ENCODE results near the gene ETF1. TPM values are rescaled to one million over a fixed set of nuclear protein-coding genes. Genes with fewer than 3 reads are reported as not detected.

Gene ETF1
- total RNA-seq, 4 donors from 2014 or later: 64.9 to 84.9 (median 80.4) TPM

DNA sequence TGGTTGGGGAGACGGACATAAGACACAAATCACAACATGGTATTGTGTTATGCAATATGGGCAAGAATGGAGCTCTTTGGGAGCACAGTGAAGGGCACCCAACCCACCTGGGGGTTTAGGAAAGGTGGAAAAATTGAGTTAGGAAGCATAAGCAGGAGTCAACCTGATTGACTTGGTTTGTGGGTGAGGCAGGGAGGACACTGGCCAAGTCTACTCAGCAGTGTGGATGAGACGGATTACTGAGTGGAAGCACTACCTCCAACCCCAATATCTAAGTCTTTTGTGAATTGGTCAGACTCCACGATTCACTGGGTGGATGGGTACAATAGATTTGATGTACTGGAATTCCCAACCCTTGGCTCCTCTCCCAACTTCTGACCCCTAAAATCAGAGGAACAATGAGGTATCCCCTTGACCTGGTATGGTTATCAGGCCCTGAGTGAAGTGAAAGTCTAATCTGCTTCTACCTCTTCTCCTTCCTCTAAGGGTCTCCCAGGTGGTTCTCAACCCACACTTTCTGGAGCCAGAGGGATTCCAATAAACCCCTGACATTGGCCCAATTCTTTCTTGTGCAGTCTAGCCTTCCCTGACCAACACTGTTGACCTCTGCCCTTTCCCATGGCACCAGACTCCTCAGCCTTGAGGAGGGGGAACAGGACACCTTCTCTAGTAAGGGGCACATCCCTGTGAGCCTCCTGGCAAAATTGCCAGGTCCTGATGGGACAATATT lies 72.5 kb downstream of the ETF1 start:
- intact Hi-C loops (cut with DNase I): no loop called here
- H3K4me1 ChIP-seq: peaks cover 16 to 37% of the 10 kb centered on the region in 2 donors
- H3K27ac ChIP-seq: no peak overlapping the region
- H3K9me3 ChIP-seq: no peaks in the 10 kb centered on the region
- H3K27me3 ChIP-seq: no peaks in the 10 kb centered on the region
- 89 to 94% methylated on average over 3 of the region's 3 CpGs for WGBS, 2 donors
- TF ChIP-seq, protein P1, sequence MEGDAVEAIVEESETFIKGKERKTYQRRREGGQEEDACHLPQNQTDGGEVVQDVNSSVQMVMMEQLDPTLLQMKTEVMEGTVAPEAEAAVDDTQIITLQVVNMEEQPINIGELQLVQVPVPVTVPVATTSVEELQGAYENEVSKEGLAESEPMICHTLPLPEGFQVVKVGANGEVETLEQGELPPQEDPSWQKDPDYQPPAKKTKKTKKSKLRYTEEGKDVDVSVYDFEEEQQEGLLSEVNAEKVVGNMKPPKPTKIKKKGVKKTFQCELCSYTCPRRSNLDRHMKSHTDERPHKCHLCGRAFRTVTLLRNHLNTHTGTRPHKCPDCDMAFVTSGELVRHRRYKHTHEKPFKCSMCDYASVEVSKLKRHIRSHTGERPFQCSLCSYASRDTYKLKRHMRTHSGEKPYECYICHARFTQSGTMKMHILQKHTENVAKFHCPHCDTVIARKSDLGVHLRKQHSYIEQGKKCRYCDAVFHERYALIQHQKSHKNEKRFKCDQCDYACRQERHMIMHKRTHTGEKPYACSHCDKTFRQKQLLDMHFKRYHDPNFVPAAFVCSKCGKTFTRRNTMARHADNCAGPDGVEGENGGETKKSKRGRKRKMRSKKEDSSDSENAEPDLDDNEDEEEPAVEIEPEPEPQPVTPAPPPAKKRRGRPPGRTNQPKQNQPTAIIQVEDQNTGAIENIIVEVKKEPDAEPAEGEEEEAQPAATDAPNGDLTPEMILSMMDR (IDR thresholded peaks at IDR 0.05): no peak
- no peak for TF ChIP-seq POLR2A (IDR thresholded peaks at IDR 0.05)
- DNase-seq: peak in 1 of 2 donors; percentile 7
- H3K4me3 ChIP-seq (replicated peaks in 1 of 3): no peak overlapping the region
- peaks cover 0 to 15% of the 10 kb centered on the region in 2 donors for H3K36me3 ChIP-seq

DNA sequence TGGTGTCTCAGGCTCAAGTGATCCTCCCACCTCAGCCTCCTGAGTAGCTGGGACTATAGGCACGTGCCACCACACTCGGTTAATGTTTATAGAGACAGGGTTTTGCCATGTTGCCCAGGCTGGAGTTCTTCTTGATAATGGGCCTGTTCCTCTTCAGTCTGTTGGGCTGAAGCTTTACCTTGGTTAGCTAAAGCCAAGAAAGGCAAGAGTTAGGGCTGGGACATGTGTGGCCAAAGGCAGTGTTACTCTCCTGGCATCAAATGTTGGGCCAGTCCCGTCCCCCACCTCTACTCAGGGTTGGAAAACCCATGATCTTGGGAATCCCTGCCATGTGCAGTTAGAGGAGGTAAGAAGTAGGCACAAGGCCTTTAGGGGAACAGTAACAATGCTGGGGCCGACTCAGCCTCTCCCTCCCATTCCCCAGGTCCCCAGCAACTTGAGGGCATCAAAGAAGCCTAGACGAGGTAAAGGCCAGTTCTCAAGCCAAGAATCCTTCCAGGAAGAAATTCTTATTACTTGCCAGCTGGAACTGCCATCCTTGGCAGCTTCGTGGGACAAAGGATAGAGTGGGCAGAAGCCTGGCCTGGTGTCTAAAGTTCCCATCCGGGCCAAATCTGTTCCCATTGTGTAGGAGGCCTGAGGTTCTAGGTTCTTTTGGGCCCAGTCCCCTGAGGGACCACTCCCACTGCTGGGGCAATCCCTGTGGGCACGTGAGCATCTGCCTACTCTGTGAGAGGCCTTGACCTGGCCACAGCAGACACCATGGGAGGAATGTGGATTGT lies 73.3 kb downstream of the ETF1 start:
- Histone ChIP-seq H3K4me3 (replicated peaks in 1 of 3) (no peak overlapping the region), H3K27ac (no peak overlapping the region), H3K4me1 (peaks cover 16 to 37% of the 10 kb centered on the region in 2 donors), H3K27me3 (no peaks in the 10 kb centered on the region), H3K36me3 (peaks cover 0 to 15% of the 10 kb centered on the region in 2 donors), H3K9me3 (no peaks in the 10 kb centered on the region)
- TF ChIP-seq, protein P1 (IDR thresholded peaks at IDR 0.05): no peak
- no peak for TF ChIP-seq POLR2A (IDR thresholded peaks at IDR 0.05)
- intact Hi-C loops (cut with DNase I): no loop called here
- peak in 1 of 2 donors; percentile 46 for DNase-seq
- WGBS, 2 donors: 79% methylated on average over 8 of the region's 8 CpGs

DNA sequence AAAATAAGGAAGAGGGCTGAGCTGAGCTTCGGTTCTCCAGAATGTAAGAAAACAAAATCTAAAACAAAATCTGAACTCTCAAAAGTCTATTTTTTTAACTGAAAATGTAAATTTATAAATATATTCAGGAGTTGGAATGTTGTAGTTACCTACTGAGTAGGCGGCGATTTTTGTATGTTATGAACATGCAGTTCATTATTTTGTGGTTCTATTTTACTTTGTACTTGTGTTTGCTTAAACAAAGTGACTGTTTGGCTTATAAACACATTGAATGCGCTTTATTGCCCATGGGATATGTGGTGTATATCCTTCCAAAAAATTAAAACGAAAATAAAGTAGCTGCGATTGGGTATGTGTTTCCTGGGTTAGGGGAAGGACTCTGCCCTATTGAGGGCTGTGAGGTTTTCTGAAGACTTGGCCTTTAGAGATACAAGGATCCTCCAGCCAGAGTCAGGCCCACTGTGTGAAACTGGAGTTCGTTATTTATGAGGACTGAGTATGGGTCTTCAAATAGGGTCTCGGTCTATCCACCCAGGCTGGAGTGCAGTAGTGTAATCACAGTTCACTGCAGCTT lies 74.0 kb downstream of the ETF1 start:
- intact Hi-C loops (cut with DNase I): no loop called here
- no peak for TF ChIP-seq POLR2A (IDR thresholded peaks at IDR 0.05)
- TF ChIP-seq, protein P1 (IDR thresholded peaks at IDR 0.05): no peak
- Histone ChIP-seq H3K36me3 (peaks cover 0 to 15% of the 10 kb centered on the region in 2 donors), H3K9me3 (no peaks in the 10 kb centered on the region), H3K4me3 (replicated peaks in 1 of 3) (no peak overlapping the region), H3K27me3 (no peaks in the 10 kb centered on the region), H3K27ac (no peak overlapping the region), H3K4me1 (peaks cover 16 to 37% of the 10 kb centered on the region in 2 donors)
- 87 to 88% methylated on average over 8 of the region's 8 CpGs for whole genome bisulfite sequencing, 2 donors
- no peak for DNase-seq

DNA sequence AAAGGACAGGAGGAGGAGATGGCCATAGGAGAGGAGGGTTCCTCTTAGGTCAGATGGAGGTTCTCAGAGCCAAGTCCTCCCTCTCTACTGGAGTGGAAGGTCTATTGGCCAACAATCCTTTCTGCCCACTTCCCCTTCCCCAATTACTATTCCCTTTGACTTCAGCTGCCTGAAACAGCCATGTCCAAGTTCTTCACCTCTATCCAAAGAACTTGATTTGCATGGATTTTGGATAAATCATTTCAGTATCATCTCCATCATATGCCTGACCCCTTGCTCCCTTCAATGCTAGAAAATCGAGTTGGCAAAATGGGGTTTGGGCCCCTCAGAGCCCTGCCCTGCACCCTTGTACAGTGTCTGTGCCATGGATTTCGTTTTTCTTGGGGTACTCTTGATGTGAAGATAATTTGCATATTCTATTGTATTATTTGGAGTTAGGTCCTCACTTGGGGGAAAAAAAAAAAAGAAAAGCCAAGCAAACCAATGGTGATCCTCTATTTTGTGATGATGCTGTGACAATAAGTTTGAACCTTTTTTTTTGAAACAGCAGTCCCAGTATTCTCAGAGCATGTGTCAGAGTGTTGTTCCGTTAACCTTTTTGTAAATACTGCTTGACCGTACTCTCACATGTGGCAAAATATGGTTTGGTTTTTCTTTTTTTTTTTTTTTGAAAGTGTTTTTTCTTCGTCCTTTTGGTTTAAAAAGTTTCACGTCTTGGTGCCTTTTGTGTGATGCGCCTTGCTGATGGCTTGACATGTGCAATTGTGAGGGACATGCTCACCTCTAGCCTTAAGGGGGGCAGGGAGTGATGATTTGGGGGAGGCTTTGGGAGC lies 74.7 kb downstream of the ETF1 start:
- TF ChIP-seq POLR2A (IDR thresholded peaks at IDR 0.05): no peak
- H3K27ac ChIP-seq: no peak overlapping the region
- intact Hi-C loops (cut with DNase I): no loop called here
- DNase-seq: no peak
- H3K27me3 ChIP-seq: no peaks in the 10 kb centered on the region
- WGBS, 2 donors: 90 to 96% methylated on average over 7 of the region's 7 CpGs
- H3K4me1 ChIP-seq: peaks cover 16 to 39% of the 10 kb centered on the region in 2 donors
- peaks cover 0 to 15% of the 10 kb centered on the region in 2 donors for H3K36me3 ChIP-seq
- peak overlapping the region in 1 of 3 donors; percentile 48 for H3K4me3 ChIP-seq (replicated peaks in 1 of 3)
- H3K9me3 ChIP-seq: no peaks in the 10 kb centered on the region

DNA sequence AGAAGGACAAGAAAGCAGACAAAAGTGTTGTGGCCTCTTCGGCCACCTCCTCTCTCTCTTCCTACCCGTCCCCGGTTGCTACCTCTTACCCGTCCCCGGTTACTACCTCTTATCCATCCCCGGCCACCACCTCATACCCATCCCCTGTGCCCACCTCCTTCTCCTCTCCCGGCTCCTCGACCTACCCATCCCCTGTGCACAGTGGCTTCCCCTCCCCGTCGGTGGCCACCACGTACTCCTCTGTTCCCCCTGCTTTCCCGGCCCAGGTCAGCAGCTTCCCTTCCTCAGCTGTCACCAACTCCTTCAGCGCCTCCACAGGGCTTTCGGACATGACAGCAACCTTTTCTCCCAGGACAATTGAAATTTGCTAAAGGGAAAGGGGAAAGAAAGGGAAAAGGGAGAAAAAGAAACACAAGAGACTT lies 75.3 kb downstream of the ETF1 start:
- Histone ChIP-seq H3K4me1 (peaks cover 15 to 42% of the 10 kb centered on the region in 2 donors), H3K27me3 (no peaks in the 10 kb centered on the region), H3K27ac (no peak overlapping the region), H3K9me3 (no peaks in the 10 kb centered on the region), H3K4me3 (replicated peaks in 1 of 3) (peak overlapping the region in 1 of 3 donors; percentile 48), H3K36me3 (peaks cover 0 to 15% of the 10 kb centered on the region in 2 donors)
- no peak for DNase-seq
- intact Hi-C loops (cut with DNase I): no loop called here
- TF ChIP-seq, protein P1 (IDR thresholded peaks at IDR 0.05): no peak
- no peak for TF ChIP-seq POLR2A (IDR thresholded peaks at IDR 0.05)
- WGBS, 2 donors: 91 to 93% methylated on average over 14 of the region's 14 CpGs
